Measurements from ENCODE around the gene MSH3. TPM values are rescaled to one million over a fixed set of nuclear protein-coding genes. Genes with fewer than 3 reads are reported as not detected.

The MSH3 gene
- total RNA-seq, 1 experiment from 2014 or later: 17.2 TPM

GRCh38 chr5:80852331-80853245 is 198.1 kb downstream of the MSH3 start:
- H3K9me3 Mint-ChIP-seq (ENCODE audit: low read depth, unreplicated experiment): peaks cover 12% of the 10 kb centered on the region
- H3K36me3 Mint-ChIP-seq (ENCODE audit: insufficient read depth, unreplicated experiment): no peaks in the 10 kb centered on the region
- intact Hi-C loops (cut with micrococcal nuclease; ENCODE audit: unreplicated experiment): loop anchor here (2.0 to 5.0 kb wide), 2 partner anchors 68 to 110 kb away; partner anchors contain the start of gene RASGRF2
- H3K4me3 Mint-ChIP-seq (ENCODE audit: low read depth, unreplicated experiment): no peak overlapping the region
- no TSS peak for BruUV-seq (replicated peaks)
- peaks cover 12% of the 10 kb centered on the region for H3K4me1 Mint-ChIP-seq (ENCODE audit: low read depth, unreplicated experiment)
- H3K27me3 Mint-ChIP-seq (ENCODE audit: unreplicated experiment): no peaks in the 10 kb centered on the region
- CTCF ChIA-PET: no interaction called here
- H3K27ac Mint-ChIP-seq (ENCODE audit: unreplicated experiment): peak overlapping the region; percentile 78
- DNase-seq: no peak
- no peak for TF ChIP-seq CTCF (IDR thresholded peaks at IDR 0.05; ENCODE audit: unreplicated experiment)

- Mint-ChIP-seq H3K4me3 (ENCODE audit: low read depth, unreplicated experiment) (no peak overlapping the region), H3K4me1 (ENCODE audit: low read depth, unreplicated experiment) (peaks cover 12% of the 10 kb centered on the region), H3K36me3 (ENCODE audit: insufficient read depth, unreplicated experiment) (no peaks in the 10 kb centered on the region), H3K27ac (ENCODE audit: unreplicated experiment) (no peak overlapping the region), H3K9me3 (ENCODE audit: low read depth, unreplicated experiment) (peaks cover 10% of the 10 kb centered on the region), H3K27me3 (ENCODE audit: unreplicated experiment) (no peaks in the 10 kb centered on the region)
- no peak for DNase-seq
- CTCF ChIA-PET: no interaction called here
- TF ChIP-seq CTCF (IDR thresholded peaks at IDR 0.05; ENCODE audit: unreplicated experiment): no peak
- intact Hi-C loops (cut with micrococcal nuclease; ENCODE audit: unreplicated experiment): loop anchor here (2.0 to 5.0 kb wide), 2 partner anchors 67 to 109 kb away; partner anchors contain the start of gene RASGRF2
- BruUV-seq (replicated peaks): no TSS peak
Measured at GRCh38 chr5:80853413-80853812, 199.0 kb downstream of the MSH3 start.

DNA sequence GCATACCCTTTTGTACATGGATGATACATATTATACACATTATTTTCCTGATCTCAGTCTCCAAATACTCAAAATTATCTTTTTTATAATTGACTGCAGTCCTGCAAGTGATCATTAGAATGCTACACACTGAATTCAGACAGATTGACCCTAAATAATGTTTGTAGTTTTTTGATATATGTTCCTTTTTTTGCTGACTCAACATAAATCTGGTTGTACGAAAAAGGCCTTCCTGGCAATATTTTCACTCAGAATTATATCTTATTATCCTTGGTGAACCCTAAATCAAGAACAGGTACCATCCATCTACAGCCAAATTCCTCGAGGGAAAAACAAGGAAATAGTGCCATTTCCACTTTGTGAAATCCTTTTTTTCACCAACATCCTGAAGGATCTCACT is 200.1 kb downstream of the MSH3 start:
- no peak for TF ChIP-seq CTCF (IDR thresholded peaks at IDR 0.05; ENCODE audit: unreplicated experiment)
- H3K36me3 Mint-ChIP-seq (ENCODE audit: insufficient read depth, unreplicated experiment): no peaks in the 10 kb centered on the region
- BruUV-seq (replicated peaks): no TSS peak

GRCh38 chr5:80860924-80861613 is 206.6 kb downstream of the MSH3 start:
- no peaks in the 10 kb centered on the region for H3K36me3 Mint-ChIP-seq (ENCODE audit: insufficient read depth, unreplicated experiment)
- TF ChIP-seq CTCF (IDR thresholded peaks at IDR 0.05; ENCODE audit: unreplicated experiment): no peak
- no TSS peak for BruUV-seq (replicated peaks)
- CTCF ChIA-PET: no interaction called here
- no peak overlapping the region for H3K4me3 Mint-ChIP-seq (ENCODE audit: low read depth, unreplicated experiment)
- H3K4me1 Mint-ChIP-seq (ENCODE audit: low read depth, unreplicated experiment): peaks cover 34% of the 10 kb centered on the region
- intact Hi-C loops (cut with micrococcal nuclease; ENCODE audit: unreplicated experiment): no loop called here
- H3K9me3 Mint-ChIP-seq (ENCODE audit: low read depth, unreplicated experiment): peaks cover 3% of the 10 kb centered on the region
- DNase-seq: no peak
- no peak overlapping the region for H3K27ac Mint-ChIP-seq (ENCODE audit: unreplicated experiment)
- H3K27me3 Mint-ChIP-seq (ENCODE audit: unreplicated experiment): no peaks in the 10 kb centered on the region

More for the DNA sequence above, 200.1 kb downstream of the MSH3 start:
- Mint-ChIP-seq H3K27me3 (ENCODE audit: unreplicated experiment) (no peaks in the 10 kb centered on the region), H3K27ac (ENCODE audit: unreplicated experiment) (no peak overlapping the region), H3K4me3 (ENCODE audit: low read depth, unreplicated experiment) (no peak overlapping the region), H3K9me3 (ENCODE audit: low read depth, unreplicated experiment) (peaks cover 9% of the 10 kb centered on the region), H3K4me1 (ENCODE audit: low read depth, unreplicated experiment) (peaks cover 12% of the 10 kb centered on the region)
- CTCF ChIA-PET: no interaction called here
- intact Hi-C loops (cut with micrococcal nuclease; ENCODE audit: unreplicated experiment): loop anchor here (5.0 kb wide), 1 partner anchor 108 kb away; the partner anchor contains the start of gene RASGRF2
- DNase-seq: no peak

All from Calu3 (cell line).